Measurements from ENCODE around the gene DENND10. TPM values are rescaled to one million over a fixed set of nuclear protein-coding genes. Genes with fewer than 3 reads are reported as not detected.
"Not testable (repeated sequence)": the region's sequence is repeated elsewhere in the genome, so short reads cannot be mapped to it uniquely, and the experiment has no call there.

The DENND10 gene
- total and polyA plus RNA-seq, 2 experiments from 2014 or later, result 75.3 to 94.7 TPM

GRCh38 chr10:119105155-119105554, 1.2 kb downstream of the DENND10 start:
- 93% methylated on average over 12 of the region's 12 CpGs for WGBS (ENCODE audit: low lambda C conversion rate, missing lambda C conversion rate)

GRCh38 chr10:119105899-119106298, 2.0 kb downstream of the DENND10 start:
- WGBS (ENCODE audit: low lambda C conversion rate, missing lambda C conversion rate), result 98% methylated on average over 7 of the region's 7 CpGs
- peak overlapping the region; percentile 94 for H3K4me2 ChIP-seq
- not testable (repeated sequence) for H3K27ac ChIP-seq

More at GRCh38 chr10:119105155-119105554, 1.2 kb downstream of the DENND10 start:
- H3K4me1 ChIP-seq (ENCODE audit: insufficient read depth), result peaks cover 17% of the 10 kb centered on the region
- H3K79me2 ChIP-seq, result peaks cover 27% of the 10 kb centered on the region
- no peaks in the 10 kb centered on the region for H3K27me3 ChIP-seq
- H4K20me1 ChIP-seq (ENCODE audit: insufficient read depth, poor library complexity, severe bottlenecking), result no peaks in the 10 kb centered on the region
- no peaks in the 10 kb centered on the region for H3K36me3 ChIP-seq (replicated peaks; ENCODE audit: insufficient read depth, low read depth)
- no peak for TF ChIP-seq EZH2 (IDR thresholded peaks at IDR 0.05; ENCODE audit: borderline replicate concordance)
- no peak for TF ChIP-seq CTCF (IDR thresholded peaks at IDR 0.05; ENCODE audit: poor library complexity)
- no peak for TF ChIP-seq EZH2phosphoT487 (IDR thresholded peaks at IDR 0.05; ENCODE audit: low read depth, severe bottlenecking, unreplicated experiment)
- H2AFZ ChIP-seq, result no peak overlapping the region
- peak overlapping the region; percentile 68 for H3K27ac ChIP-seq
- H3K9me3 ChIP-seq (ENCODE audit: low read depth), result no peaks in the 10 kb centered on the region
- H3K9me2 ChIP-seq (replicated peaks; ENCODE audit: insufficient read depth), result no peaks in the 10 kb centered on the region
- H3K4me2 ChIP-seq, result peak overlapping the region; percentile 94
- DNase-seq (ENCODE audit: low spot score), result no peak
- H3K4me3 ChIP-seq, result peak overlapping the region; percentile 95

GRCh38 chr10:119107106-119107505, 3.2 kb downstream of the DENND10 start:
- H3K27me3 ChIP-seq; H3K4me2 ChIP-seq; DNase-seq (ENCODE audit: low spot score); H3K4me3 ChIP-seq; H3K9me2 ChIP-seq (replicated peaks; ENCODE audit: insufficient read depth); H3K9me3 ChIP-seq (ENCODE audit: low read depth); H4K20me1 ChIP-seq (ENCODE audit: insufficient read depth, poor library complexity, severe bottlenecking); H3K36me3 ChIP-seq (replicated peaks; ENCODE audit: insufficient read depth, low read depth); H3K27ac ChIP-seq; H2AFZ ChIP-seq: not testable (repeated sequence)
- Histone ChIP-seq H3K4me1 (ENCODE audit: insufficient read depth) (peaks cover 10% of the 10 kb centered on the region), H3K79me2 (peaks cover 29% of the 10 kb centered on the region)
- WGBS (ENCODE audit: low lambda C conversion rate, missing lambda C conversion rate), result 99% methylated on average over 6 of the region's 6 CpGs

More at GRCh38 chr10:119105899-119106298, 2.0 kb downstream of the DENND10 start:
- not testable (repeated sequence) for H4K20me1 ChIP-seq (ENCODE audit: insufficient read depth, poor library complexity, severe bottlenecking); H3K36me3 ChIP-seq (replicated peaks; ENCODE audit: insufficient read depth, low read depth); H3K9me3 ChIP-seq (ENCODE audit: low read depth); H2AFZ ChIP-seq; DNase-seq (ENCODE audit: low spot score); H3K4me3 ChIP-seq; H3K27me3 ChIP-seq; H3K9me2 ChIP-seq (replicated peaks; ENCODE audit: insufficient read depth)
- peaks cover 10% of the 10 kb centered on the region for H3K4me1 ChIP-seq (ENCODE audit: insufficient read depth)
- H3K79me2 ChIP-seq, result peaks cover 29% of the 10 kb centered on the region

- not testable (repeated sequence) for DNase-seq (ENCODE audit: low spot score); H3K36me3 ChIP-seq (replicated peaks; ENCODE audit: insufficient read depth, low read depth); H3K4me2 ChIP-seq; H3K4me3 ChIP-seq; H3K27me3 ChIP-seq; H4K20me1 ChIP-seq (ENCODE audit: insufficient read depth, poor library complexity, severe bottlenecking); H3K9me2 ChIP-seq (replicated peaks; ENCODE audit: insufficient read depth); H3K9me3 ChIP-seq (ENCODE audit: low read depth); H2AFZ ChIP-seq; H3K27ac ChIP-seq
- peaks cover 10% of the 10 kb centered on the region for H3K4me1 ChIP-seq (ENCODE audit: insufficient read depth)
- H3K79me2 ChIP-seq, result peaks cover 29% of the 10 kb centered on the region
- 94% methylated on average over 2 of the region's 2 CpGs for WGBS (ENCODE audit: low lambda C conversion rate, missing lambda C conversion rate)
Observed at GRCh38 chr10:119107771-119108170, 3.9 kb downstream of the DENND10 start.

- no peak for DNase-seq (ENCODE audit: low spot score)
- Histone ChIP-seq H3K79me2 (peaks cover 7% of the 10 kb centered on the region), H3K9me3 (ENCODE audit: low read depth) (no peaks in the 10 kb centered on the region), H4K20me1 (ENCODE audit: insufficient read depth, poor library complexity, severe bottlenecking) (no peaks in the 10 kb centered on the region), H3K27me3 (no peaks in the 10 kb centered on the region), H2AFZ (no peak overlapping the region), H3K4me3 (no peak overlapping the region), H3K27ac (peak overlapping the region; percentile 25), H3K4me2 (no peak overlapping the region), H3K9me2 (replicated peaks; ENCODE audit: insufficient read depth) (no peaks in the 10 kb centered on the region), H3K36me3 (replicated peaks; ENCODE audit: insufficient read depth, low read depth) (no peaks in the 10 kb centered on the region), H3K4me1 (ENCODE audit: insufficient read depth) (peaks cover 18% of the 10 kb centered on the region)
- 85% methylated on average over 4 of the region's 4 CpGs for WGBS (ENCODE audit: low lambda C conversion rate, missing lambda C conversion rate)
- TF ChIP-seq CTCF (IDR thresholded peaks at IDR 0.05; ENCODE audit: poor library complexity) (no peak), EZH2 (IDR thresholded peaks at IDR 0.05; ENCODE audit: borderline replicate concordance) (no peak), EZH2phosphoT487 (IDR thresholded peaks at IDR 0.05; ENCODE audit: low read depth, severe bottlenecking, unreplicated experiment) (no peak)
Observed at GRCh38 chr10:119112056-119112455, 8.1 kb downstream of the DENND10 start.

Measured in hepatocyte (in vitro differentiated cells).